Measurements from ENCODE around the gene SNAPC3.
"Not testable (repeated sequence)": the region's sequence is repeated elsewhere in the genome, so short reads cannot be mapped to it uniquely, and the experiment has no call there.

The SNAPC3 gene

DNA sequence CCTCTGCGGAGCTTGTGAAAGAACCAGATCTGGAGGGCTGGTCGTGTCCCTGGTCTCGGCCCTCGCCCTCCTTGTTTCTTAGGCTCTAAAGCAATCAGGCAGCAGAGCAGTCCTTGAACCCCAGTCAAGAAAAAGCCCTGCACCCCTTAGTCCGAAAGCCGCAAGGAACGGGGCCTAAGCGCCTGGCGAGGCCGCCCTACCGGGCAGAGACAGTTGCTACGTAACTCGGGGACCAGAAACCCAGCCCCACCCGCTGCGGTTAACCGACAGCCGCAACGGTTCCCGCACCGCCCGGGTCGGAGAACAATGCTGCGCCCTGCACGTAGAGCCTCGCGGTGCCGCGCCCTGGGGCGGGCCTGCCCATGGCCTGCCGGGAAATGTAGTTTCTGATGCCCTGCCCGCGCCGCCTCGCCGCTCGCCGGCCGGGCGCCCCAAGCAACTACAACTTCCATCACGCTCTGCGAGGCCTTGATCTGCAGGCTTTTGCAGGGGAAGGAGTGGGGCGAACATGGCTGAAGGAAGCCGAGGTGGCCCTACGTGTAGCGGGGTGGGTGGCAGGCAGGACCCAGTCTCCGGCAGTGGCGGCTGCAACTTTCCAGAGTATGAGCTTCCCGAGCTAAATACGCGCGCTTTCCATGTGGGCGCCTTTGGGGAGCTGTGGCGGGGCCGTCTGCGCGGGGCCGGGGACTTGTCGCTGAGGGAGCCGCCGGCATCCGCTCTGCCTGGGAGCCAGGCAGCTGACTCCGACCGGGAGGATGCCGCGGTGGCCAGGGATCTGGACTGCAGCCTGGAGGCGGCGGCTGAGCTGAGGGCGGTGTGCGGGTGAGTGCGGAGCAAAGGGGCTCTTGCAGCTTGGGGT is at the start of gene SNAPC3:
Gene SNAPC3 (plus strand): TSS at position 505 of the 859 bp plus-strand sequence. CDS start 4 bp downstream, at position 509.
- TF ChIP-seq, protein P1, sequence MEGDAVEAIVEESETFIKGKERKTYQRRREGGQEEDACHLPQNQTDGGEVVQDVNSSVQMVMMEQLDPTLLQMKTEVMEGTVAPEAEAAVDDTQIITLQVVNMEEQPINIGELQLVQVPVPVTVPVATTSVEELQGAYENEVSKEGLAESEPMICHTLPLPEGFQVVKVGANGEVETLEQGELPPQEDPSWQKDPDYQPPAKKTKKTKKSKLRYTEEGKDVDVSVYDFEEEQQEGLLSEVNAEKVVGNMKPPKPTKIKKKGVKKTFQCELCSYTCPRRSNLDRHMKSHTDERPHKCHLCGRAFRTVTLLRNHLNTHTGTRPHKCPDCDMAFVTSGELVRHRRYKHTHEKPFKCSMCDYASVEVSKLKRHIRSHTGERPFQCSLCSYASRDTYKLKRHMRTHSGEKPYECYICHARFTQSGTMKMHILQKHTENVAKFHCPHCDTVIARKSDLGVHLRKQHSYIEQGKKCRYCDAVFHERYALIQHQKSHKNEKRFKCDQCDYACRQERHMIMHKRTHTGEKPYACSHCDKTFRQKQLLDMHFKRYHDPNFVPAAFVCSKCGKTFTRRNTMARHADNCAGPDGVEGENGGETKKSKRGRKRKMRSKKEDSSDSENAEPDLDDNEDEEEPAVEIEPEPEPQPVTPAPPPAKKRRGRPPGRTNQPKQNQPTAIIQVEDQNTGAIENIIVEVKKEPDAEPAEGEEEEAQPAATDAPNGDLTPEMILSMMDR (IDR thresholded peaks at IDR 0.05; ENCODE audit: low read depth, low read length, missing control alignments), result no peak
- in situ Hi-C loops (cut with HindIII; ENCODE audit: low sequenced_read_pairs), result loop anchor here (5.0 kb wide), 1 partner anchor 210 kb away; no protein-coding TSS in a partner anchor
- peak within 1 kb of the TSS; percentile 84 for H3K4me3 ChIP-seq (ENCODE audit: low read depth, low read length)
- DNase-seq (ENCODE audit: low read depth), result peak; percentile 87

DNA sequence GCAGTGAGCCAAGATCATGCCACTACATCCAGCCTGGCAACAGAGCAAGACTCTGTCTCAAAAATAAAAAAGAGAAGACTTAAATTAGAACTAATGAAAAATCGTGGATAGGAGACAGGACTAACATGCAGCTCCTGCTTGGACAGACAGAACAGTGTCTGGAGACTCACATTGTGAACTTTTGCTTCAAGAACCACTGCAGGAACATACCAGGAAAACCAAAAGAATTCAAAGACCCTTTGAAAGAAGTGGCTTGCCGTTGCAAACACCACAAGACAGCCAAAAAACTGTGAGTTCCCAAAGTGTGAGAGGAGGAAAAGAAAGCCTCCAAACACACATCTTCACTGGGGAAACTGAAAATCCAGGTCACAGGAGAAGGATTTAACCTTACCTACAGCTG is 48.8 kb upstream of the SNAPC3 start:
- H3K4me3 ChIP-seq (ENCODE audit: low read depth, low read length), result no peak overlapping the region
- DNase-seq (ENCODE audit: low read depth), result no peak
- in situ Hi-C loops (cut with HindIII; ENCODE audit: low sequenced_read_pairs), result no loop called here
- TF ChIP-seq, protein P1 (IDR thresholded peaks at IDR 0.05; ENCODE audit: low read depth, low read length, missing control alignments), result no peak

DNA sequence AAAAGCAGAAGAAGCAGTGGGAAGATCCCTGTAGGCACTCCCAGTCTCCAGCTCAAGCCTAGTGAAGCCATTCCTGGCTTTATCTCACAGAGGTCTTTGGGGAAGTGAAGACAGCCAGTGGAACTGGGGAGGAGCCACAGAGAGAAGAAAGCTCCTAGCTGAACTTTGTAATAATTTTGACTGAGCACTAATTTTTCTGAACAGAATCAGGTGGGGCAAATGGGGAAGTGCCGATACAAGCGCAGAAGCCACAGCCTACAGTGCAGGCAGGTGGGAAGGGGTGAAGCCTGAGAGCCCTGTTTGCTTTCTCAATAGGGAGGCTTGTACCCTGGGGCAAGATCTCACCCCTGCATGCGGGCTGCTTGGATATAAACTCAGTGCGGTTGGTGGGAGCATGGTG is 48.4 kb upstream of the SNAPC3 start:
- in situ Hi-C loops (cut with HindIII; ENCODE audit: low sequenced_read_pairs), result no loop called here
- no peak overlapping the region for H3K4me3 ChIP-seq (ENCODE audit: low read depth, low read length)
- DNase-seq (ENCODE audit: low read depth), result no peak
- TF ChIP-seq, protein P1 (IDR thresholded peaks at IDR 0.05; ENCODE audit: low read depth, low read length, missing control alignments), result no peak

DNA sequence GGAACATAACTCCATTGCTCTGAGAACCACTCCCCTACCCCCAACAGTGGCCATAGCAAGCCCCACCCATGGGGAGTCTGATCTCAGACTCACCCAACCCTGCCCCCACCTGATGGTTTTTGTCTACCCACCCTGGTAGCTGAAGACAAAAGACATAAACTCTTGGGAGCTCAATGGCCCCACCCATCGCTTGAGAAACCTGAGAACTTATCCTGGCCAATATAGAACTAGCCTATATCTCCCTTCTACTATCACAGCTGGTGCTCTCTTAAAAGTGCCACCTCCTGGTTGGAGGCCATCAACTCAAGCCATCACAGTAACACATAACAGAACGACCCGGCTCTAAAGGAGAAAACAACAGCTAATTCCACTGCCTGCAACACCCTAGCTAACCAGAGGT is 47.9 kb upstream of the SNAPC3 start:
- no peak overlapping the region for H3K4me3 ChIP-seq (ENCODE audit: low read depth, low read length)
- in situ Hi-C loops (cut with HindIII; ENCODE audit: low sequenced_read_pairs), result no loop called here
- no peak for DNase-seq (ENCODE audit: low read depth)
- TF ChIP-seq, protein P1 (IDR thresholded peaks at IDR 0.05; ENCODE audit: low read depth, low read length, missing control alignments), result no peak

DNA sequence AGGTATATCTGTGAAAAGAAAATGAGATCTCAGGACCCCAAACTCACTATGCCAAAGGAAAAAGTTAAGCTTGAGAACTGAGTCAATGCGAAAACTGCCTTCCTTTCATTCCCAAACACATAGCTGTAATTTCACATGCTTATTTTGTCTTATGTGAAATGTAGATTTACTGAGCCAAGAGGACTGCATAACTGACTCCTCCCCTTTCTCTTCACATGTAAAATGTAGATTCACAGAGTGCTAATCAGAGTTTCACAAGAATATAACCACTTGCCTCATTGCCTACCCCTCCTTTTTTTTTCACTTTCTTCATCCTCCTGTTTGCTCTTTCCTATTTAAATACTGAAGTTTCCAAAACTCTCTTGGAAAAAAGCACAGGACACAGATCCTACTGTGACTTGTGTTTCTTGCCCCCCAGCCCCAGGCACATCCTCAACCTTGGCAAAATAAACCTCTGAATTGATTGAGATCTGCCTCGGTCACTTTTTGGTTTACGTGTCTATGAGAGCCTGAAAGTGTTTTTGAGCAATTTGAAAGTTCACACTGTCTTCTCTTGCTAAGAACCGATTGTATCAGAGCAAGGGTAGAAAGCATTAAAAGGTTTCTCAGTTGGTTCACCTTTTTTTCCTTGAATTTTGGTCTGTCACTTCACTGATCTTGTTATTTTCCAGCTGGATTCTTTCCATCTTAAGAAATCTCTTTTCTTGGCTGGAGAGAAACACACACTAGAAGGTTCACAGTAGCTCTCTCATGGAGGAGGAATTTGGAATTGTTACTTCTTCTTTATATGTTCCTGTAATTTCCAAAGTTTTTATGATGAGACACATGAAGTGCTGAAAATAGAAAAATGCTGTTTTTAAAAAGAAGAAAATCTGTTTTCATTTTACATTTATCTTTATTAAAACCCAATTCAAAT is 44.8 kb upstream of the SNAPC3 start:
- no peak overlapping the region for H3K4me3 ChIP-seq (ENCODE audit: low read depth, low read length)
- TF ChIP-seq, protein P1 (IDR thresholded peaks at IDR 0.05; ENCODE audit: low read depth, low read length, missing control alignments), result no peak
- DNase-seq (ENCODE audit: low read depth), result no peak
- in situ Hi-C loops (cut with HindIII; ENCODE audit: low sequenced_read_pairs), result no loop called here

DNA sequence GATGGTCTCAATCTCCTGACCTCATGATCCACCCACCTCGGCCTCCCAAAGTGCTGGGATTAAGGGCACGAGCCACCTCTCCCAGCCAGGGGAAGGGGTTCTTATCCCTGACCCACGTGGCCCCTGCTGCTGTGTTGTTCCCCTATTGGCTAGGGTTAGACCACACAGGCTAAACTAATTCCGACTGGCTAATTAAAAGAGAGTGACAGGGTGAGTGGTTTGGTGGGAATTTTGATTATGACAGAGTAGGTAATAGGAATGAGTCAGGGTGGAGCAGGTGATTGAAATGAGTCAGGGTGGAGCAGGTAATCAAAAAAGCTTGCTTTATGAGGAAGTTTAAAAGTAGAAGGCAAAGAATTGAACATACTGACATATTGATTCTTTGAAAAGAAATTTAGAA is 43.4 kb upstream of the SNAPC3 start:
- in situ Hi-C loops (cut with HindIII; ENCODE audit: low sequenced_read_pairs); DNase-seq (ENCODE audit: low read depth); H3K4me3 ChIP-seq (ENCODE audit: low read depth, low read length): not testable (repeated sequence)

DNA sequence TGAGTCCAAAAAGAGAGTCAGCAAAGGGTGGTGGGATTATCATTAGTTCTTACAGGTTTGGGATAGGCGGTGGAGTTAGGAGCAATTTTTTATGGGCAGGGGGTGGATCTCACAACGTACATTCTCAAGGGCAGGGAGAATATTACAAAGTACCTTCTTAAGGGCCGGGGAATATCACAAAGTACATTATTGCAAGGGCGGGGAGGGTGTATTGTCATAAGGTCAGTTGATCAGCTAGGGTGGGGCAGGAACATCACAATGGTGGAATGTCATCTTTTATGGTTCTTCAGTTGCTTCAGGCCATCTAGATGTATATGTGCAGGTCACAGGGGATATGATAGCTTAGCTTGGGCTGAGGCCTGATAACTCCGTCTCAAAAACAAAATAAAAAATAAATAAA is 42.8 kb upstream of the SNAPC3 start:
- not testable (repeated sequence) for H3K4me3 ChIP-seq (ENCODE audit: low read depth, low read length); DNase-seq (ENCODE audit: low read depth)
- in situ Hi-C loops (cut with HindIII; ENCODE audit: low sequenced_read_pairs), result loop anchor here (5.0 kb wide), 1 partner anchor 48 kb away; no protein-coding TSS in a partner anchor

Data from astrocyte of the cerebellum (primary cell).